HG03139 (cell line): Measurements from ENCODE around the gene PDGFC.

Experiments used
- ATAC-seq: cut with Tn5 transposase; IDR thresholded peaks from one replicate; pipeline ENCODE4 v1.9.1; 2021; ENCODE audit not compliant: unreplicated experiment

PDGFC gene

DNA sequence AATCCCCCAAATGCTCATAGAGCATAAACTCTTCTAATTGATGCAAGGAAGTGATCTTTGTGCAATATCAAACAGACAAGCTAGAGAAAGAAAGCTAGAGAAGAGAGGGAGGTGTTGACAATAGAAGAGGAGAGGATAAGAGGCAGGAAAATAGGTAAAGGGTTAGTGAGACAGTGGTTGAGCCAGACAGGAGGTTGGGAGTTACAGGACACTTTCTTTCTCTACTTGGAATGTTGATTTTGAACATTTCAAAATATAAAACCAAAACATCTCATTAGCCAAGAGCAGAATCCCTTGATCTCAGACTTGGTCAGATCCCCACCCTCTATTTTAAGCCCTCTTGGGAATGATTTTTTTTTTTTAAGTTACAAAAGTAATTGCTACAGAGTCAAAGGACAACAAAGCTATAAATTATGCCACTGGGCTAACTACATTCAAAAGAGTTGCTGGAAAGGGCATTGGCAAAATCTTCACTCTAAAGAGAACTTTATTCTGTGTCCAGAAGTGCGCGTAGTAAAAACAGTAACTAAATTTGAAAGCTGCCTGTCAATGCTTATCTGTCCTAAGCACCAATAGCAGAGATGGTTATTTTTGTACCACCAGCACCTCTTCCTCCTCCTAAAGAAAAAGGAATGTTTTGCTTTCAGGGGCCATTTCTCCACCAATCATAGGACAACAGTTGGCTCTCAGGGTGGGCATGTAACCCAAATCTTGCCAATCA, 133.8 kb downstream of the PDGFC start:
- no peak for ATAC-seq

DNA sequence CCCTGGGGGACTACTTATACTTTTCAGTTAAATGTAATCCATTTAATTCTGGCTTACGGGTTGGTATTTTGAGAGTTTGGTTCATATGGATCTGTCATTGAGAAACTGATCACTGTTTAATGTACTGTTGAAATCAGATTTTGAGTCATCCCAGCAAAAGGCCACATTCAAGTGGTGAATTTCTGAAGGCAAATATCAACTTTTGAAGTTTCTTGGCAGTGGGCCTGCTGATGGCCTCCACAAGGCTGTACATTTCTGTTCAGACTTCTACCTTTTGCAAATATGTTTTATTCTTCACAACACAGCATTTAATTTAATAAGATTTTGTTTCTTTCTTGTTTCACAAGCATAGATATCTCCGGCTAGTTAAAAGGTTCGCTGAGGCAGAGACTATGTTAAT, 138.7 kb downstream of the PDGFC start:
- ATAC-seq: no peak

DNA sequence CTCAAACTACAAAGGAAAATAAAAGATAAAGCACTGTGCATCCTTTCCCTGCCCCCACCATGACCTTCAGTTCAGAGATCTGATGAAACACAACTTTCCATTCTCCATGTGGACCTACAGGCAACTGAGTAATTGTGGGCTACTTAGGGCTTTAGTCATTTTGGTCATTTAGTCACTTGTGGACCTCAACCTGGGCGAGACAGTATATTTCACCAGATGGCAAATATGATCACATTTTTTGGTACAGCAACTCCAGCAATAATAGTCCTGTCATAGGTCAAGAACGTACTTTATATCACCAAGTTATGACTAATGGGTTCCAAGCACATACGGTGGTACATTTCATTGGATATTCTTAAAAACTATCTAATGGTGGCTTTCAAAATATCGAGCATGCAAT, 141.2 kb downstream of the PDGFC start:
- no peak for ATAC-seq

DNA sequence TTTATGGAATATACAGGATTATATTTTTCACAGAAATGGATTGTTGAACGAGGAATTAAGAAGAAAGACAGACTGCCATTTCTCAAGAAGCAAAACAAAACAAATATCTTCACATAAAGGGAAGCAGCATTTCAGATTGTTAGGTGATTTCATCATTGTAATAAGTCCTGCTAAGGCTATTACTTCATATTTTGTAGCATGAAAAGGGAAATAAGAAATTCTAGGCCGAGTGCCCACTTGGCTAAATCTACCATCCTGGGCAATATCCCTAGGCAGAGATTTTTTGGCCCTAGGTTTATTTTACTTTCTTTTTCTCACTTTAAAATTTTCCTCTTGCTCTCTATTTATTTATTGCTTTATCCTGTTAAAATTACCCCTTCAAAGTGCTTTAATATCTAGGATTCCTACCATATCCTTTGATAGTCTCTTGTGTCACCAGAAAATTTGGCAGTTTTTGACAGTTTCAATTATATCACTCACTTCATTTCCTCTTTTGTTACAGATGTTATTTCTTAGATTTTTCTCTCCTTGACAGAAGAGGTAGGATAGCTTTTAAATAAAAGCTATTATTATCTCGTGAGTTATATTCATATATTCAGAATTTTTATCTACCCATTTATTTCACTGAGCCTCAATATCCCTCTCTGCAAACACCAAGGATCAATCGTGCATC, 142.3 kb downstream of the PDGFC start:
- ATAC-seq: no peak

DNA sequence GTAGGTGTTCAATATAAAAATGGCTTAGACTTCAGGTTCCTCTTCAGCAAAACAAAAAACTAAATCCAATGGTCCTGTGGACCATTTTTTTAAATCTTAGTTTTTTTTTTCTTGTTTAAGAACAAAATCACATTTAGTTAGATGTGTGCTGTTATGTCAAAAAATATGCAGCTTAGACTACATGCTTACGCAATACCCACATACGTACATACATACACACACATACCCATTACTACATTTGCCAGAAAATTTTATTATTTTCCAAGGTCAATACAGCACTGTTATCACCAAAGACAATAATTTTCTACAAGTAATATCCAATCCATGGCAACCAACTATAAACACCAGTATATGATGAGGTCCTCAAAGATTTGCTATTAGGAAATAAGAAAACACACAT, 144.1 kb downstream of the PDGFC start:
- ATAC-seq: no peak

DNA sequence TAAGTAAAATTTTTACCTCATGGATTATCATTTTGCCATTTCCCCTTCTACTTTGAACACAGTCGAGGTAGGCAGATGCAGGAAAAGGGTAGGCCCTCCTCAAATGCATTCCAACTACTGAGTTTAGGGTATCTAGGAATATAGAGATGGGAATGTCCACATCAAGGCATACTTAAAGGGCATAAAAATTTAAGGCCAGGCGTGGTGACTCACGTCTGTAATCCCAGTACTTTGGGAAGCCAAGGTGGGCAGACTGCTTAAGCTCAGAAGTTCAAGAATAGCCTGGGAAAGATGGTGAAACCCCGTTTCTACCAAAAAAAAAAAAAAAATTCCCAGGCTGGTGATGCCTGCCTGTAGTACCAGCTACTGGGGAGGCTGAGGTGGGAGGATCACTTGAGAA, 146.5 kb downstream of the PDGFC start:
- ATAC-seq: no peak

DNA sequence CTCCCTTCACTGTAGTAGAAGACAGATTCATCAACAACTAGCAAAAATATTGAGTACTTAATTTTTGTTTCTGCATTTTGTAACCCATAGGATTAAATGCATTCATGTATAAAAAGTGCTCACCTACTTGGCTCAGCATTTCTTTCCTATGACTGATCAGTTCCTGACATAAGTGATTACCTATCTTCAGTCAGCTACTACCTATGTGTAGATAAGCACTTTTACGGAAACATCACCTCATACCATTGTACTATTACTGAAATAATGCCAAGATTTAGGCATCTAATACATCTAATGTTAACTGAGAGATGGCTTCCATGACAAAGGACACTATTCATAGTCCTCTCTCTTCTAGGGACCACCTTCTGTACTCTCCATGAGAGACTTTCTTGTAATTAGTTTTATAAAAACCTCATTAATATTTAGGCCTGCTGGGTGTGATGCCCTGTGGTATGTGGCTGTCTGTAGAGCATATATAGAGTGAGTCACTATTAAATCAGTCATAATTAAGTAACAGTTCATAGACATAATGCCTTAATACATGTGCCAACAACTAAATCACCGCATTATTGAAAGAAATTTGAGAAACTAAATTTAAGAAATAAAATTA, 147.0 kb downstream of the PDGFC start:
- ATAC-seq: no peak

DNA sequence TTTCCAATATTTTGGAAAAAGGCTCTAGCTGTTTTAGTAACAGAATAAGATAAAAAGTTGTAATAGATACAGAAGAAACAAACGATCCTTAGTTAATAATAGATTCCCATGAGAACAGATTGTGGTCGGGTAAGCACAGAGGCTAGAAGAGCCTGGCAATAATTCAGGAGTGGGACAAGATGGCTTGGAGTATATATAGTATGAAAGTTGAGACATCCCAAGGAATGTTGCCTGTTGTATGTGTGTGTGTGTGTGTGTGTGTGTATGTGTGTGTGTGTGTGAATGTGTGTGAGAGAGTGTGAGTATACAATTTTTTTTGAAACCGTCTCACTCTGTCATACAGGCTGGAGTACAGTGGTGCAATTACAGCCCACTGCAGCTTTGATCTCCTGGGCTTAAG, 150.7 kb downstream of the PDGFC start:
- ATAC-seq: no peak

DNA sequence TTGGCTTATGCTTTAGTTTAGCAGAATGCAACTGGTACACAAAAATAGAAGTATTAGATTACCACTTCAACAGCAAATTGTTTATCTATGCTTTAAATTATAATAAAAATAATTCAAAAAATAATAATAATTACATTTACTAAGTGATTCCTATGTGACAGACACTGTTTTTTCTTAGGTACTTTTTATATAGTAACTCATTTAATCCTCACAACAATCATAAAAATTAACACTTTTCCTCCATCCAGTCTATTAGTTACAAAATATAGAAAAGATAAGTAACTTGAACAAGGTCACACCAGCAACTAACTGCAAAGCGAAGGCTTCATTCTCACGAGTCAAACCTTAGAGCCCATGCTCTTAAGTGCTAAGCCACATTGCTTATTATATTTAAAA, 155.2 kb downstream of the PDGFC start:
- ATAC-seq: no peak

DNA sequence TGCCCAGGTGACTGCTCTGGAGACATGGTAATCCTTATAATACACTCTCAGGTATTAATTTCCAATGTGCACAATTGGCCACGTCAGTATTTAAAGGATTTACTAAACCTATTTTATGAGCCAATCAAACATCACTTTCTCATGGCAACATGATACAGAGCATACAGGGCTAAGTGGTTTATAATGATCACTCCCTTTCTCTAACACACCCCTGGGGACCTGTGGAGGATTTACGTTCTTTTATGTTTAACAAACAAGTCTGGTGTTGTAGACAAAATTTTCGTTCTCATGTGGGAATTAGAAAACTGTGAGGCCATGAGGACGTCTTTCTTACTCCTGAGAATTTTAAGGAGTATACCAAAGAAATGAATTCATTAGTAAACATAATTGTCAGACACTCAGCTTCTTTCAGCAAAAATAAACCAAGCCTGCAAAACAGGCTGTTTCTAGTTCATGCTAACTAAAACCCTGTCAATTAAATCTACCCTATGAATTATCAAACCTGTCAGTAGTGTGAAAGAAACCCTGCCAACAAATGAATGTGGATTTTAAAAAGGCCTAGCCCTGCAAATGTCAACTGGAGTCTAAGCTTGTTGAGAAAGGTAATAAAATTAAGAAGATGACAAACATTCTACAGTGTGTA, 155.8 kb downstream of the PDGFC start:
- no peak for ATAC-seq

DNA sequence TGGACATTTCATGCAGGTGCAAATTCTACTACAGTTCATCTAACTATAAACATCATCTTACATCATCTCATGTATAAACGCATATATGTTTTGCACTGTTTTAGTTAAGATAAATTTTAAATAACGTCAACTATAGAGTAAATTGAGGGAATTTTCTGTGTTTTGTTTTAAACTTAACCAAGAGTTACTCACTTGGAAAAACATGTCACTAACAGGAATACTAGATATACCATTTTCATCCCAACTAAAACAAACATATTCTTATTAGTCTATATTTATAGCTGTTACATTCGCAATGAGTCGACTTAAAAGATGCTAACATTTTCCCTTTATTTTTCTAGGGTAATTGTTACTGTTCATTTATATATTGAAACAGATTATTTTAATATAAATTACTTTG, 159.6 kb downstream of the PDGFC start:
- no peak for ATAC-seq

DNA sequence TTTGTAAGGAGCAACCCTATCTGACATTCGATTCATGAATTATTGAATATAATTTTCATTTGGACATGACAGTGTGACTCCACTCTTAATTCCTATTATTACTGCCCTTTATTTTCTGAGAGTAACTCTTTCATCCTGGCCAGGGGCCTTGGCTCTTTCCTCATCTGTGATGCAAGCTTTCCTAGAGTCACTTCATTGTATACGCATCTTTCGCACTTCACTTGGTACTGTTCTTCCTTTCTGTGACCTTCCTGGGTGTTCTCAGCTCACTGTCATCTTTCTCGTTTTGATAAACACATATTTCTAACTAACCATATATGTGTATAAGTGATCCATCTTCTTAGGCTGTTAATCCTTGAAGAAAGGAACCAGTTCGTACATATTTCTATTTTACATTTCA, 160.3 kb downstream of the PDGFC start:
- no peak for ATAC-seq

DNA sequence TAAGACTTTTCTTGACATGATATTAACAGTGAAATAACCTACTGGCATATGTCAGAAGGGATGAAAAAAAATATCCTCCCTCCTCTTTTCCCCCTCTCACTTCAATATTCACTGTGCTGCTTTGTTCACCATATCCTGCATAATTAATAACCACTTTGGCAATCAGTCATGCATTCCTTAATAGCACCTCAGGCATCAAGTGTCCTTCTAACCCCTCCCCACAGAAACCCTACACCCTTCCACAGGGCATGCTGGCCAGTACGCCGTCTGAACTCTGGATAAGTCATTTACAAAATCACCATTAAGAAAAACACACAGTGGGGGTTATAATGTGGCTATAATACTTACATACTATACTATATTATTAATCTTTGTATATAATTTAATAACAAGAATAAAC, 165.9 kb downstream of the PDGFC start:
- ATAC-seq: no peak

DNA sequence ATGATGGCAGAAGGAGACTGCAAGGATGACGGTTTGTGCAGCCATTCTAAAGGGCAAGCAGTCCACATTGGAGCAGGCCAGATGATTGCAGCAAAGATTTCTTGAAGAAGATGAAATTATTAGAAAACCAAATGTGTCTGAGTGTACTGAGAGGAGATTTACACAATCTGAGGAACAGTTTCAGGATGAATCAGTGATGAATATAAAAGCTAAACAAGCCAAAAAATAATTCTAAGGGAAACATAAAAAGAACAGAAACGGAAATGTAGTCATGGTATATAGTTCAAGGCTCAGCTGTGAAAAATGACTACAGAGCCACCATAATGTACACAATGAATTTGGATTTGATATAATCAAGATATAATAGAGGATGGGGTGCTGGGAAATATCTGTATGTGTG, 168.5 kb downstream of the PDGFC start:
- no peak for ATAC-seq

DNA sequence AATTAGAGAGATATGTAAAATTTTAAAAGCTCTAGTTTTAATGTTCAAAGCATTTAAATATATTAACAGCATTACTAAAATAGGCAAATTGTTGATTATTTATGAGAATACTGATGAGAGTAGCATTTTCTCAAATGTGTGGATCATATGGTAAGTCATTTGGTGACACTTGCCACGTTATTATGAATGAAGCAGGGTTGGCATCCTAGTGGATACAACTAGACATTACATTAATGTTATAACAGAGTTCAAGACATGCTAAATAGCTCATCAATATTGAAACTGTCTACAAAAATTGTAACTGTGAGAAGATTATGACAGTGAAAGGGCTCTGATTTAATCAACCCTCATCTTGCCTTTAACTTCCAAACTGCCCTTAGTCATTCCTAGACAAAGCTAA, 171.1 kb downstream of the PDGFC start:
- no peak for ATAC-seq

DNA sequence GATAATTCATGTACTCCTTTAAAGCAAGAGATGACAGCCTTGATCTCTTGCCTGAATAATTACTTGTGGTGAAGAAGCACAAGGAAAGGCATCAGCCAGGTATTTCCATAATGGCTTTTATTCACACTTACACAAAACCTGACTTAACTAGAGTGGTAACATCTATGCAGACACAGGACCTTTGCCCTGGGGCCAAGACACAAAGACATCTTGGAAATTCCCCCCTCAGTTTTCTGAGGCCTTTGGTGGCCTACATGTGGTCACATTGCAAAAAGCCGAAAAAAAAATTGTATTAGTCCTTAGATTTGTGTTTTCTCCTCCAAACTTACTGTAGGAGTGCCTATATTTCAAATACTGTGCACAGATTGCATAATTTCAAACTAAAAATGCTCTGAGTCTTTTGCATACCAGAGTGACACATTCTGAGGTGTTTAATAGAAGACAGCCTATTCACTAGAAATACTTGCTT, 172.4 kb downstream of the PDGFC start:
- no peak for ATAC-seq

DNA sequence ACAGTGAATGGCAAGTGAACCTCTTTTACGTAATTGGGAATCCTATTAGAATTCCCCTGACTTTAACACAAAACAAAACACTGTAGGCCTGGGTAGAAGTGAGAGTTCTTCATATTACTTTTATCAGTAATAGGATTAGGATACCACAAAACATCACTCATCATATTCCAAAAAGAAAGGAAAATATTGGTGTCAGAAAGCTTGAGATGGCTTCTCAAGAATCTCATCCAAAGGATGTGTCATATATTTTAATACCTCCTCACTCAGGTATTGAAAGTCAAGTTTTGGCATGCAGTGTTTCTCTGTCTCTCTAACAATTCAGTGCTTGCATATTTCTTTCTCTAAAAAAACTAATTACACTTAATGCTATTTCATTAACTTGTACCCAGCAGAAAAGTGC, 173.2 kb downstream of the PDGFC start:
- no peak for ATAC-seq

DNA sequence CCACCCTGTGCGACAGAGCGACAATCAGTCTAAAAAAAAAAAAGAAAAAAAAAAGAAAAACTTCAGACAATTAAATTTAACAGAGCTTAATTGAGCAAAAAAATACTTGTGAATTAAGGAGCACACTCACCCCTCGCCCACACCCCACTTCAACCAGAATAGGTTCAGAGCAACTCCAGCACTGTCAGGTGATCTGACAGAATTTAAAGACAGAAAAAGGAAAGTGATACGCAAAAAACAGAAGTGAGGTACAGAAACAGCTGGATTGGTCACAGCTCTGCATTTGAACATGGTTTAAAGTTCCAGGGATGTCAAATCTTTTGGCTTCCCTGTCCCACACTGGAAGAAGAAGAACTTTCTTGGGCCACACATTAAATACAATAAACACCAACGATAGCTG, 174.4 kb downstream of the PDGFC start:
- no peak for ATAC-seq

DNA sequence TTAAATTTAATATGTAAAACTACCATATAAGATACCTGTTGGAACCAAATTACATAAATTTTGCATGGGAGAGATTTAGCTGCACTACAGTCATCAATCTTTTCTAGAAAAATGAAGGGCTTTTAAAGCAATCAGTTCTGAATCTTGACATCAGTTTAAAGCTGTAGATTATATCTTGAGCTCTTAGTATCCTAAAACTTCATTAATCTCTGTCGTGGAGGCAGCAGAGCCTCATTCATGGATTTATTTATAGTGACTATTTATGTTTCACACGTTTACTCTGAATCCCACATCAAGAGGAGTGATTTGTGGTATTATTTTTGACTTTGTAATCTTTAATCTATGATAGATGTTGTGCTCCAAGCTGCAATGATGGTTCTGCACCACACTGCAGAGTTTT, 175.9 kb downstream of the PDGFC start:
- ATAC-seq: no peak

DNA sequence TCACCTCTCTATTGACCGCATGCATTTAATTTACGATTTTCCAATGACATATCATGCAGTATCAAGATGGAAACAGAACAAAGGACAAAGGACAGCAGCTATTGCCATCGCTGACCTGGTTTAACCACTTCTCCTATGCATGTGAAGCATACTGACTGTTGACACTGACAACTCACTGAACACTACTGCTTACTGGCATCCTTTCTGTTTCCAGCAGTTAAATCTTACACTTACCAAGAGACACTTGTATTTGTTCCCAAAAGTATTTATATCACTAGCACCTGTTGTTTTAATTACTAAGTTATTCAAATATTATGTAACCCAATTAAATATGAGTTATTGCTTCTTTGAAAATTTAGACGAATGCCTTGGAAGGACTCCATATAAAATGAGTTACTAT, 176.7 kb downstream of the PDGFC start:
- ATAC-seq: no peak

DNA sequence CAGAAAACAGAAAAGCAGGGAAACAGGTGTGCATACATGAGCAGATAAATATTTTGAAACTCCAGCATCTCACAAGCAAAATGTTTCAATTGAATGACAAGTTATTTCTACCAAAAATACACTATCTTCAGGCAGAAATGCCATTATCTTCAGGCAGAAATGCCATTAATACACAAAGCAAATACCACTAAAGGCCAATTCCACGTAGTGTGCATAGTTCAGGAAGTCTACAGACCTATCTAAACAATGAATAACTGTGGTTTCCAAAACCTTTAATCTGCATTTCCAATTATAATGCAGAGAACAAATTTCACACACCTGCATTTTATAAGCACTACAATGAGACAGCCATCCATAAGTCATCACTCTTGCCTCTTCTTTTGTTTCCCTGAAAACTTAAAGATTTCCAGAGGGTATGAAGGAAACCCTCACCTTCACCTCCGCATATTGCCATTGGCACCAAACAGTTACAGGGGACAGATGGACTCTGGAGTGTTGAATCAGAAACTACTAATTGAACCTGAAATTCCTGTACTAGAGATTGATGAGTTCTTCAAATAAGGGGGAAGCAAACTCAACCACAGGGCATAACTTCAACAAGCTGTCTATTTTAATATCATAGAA, 179.0 kb downstream of the PDGFC start:
- no peak for ATAC-seq

DNA sequence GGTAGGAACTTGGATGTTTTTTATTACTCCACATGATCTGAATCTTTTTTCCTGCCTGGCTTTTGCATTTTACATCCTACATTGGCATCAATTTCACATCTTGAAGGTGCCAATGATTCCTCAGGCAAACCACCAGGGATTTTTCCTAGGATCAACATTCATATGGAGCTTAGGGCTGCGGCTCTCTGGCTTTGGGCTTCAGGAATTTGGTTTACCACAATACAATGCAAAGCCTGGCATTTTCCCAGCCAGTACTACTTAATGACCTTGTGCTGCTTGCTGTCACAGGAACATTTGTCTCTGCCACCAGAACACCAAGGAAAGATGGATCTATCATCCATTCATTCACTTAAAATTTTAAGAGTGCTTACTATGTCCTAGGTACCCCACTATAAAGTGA, 180.7 kb downstream of the PDGFC start:
- ATAC-seq: no peak
